Panc1 (cell line): ENCODE results near the gene CNTNAP3B.
"Not testable (repeated sequence)": the region's sequence is repeated elsewhere in the genome, so short reads cannot be mapped to it uniquely, and the experiment has no call there.

Experiments used
- POLR2AphosphoS5 ChIP-seq: IDR thresholded peaks from 2 replicates; pipeline ENCODE4 v1.6.1; 2012; ENCODE audit warnings: mild to moderate bottlenecking, low read depth, low read length, moderate library complexity
- TF ChIP-seq, protein P1 (sequence below): fragments of 450-650 bp; IDR thresholded peaks from 2 replicates; pipeline ENCODE4 v1.5.1; 2017; ENCODE audit warnings: mild to moderate bottlenecking

DNA sequence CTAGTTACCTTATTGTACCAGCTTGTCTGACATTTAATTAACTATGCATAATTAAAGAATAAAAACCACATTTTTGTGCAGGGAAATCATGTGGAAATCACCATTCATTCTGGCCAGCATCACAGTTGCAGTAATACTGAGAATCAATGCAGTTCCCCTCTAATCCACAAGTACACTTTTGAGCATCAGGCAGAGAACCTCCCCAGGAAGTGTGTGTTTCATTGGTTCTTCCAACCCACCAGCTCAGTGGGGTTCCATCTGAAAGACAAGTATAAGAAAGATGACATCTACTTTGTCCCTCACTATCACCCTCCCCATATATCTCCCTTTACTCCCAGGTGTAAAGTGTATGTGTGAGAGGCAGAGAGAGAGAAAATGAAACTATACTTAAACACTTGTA is 191.1 kb downstream of the CNTNAP3B start:
- TF ChIP-seq POLR2AphosphoS5 = not testable (repeated sequence)
- TF ChIP-seq, protein P1, sequence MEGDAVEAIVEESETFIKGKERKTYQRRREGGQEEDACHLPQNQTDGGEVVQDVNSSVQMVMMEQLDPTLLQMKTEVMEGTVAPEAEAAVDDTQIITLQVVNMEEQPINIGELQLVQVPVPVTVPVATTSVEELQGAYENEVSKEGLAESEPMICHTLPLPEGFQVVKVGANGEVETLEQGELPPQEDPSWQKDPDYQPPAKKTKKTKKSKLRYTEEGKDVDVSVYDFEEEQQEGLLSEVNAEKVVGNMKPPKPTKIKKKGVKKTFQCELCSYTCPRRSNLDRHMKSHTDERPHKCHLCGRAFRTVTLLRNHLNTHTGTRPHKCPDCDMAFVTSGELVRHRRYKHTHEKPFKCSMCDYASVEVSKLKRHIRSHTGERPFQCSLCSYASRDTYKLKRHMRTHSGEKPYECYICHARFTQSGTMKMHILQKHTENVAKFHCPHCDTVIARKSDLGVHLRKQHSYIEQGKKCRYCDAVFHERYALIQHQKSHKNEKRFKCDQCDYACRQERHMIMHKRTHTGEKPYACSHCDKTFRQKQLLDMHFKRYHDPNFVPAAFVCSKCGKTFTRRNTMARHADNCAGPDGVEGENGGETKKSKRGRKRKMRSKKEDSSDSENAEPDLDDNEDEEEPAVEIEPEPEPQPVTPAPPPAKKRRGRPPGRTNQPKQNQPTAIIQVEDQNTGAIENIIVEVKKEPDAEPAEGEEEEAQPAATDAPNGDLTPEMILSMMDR = not testable (repeated sequence)
